Stimulated activated CD4-positive, alpha-beta T cell treated with anti-CD3 and anti-CD28 coated beads, Interleukin-4, amount 100 ng/mL, for 48 hours (primary cell): Measurements from ENCODE around the gene C1R.
"Not testable (repeated sequence)": the region's sequence is repeated elsewhere in the genome, so short reads cannot be mapped to it uniquely, and the experiment has no call there.

ENCODE experiments used
- DNase-seq, 2 donors: peaks; one replicate each; pipeline ENCODE4 v3.0.0-alpha.2; 2020; ENCODE audit warnings: low read depth in 2 of 2

C1R gene

DNA sequence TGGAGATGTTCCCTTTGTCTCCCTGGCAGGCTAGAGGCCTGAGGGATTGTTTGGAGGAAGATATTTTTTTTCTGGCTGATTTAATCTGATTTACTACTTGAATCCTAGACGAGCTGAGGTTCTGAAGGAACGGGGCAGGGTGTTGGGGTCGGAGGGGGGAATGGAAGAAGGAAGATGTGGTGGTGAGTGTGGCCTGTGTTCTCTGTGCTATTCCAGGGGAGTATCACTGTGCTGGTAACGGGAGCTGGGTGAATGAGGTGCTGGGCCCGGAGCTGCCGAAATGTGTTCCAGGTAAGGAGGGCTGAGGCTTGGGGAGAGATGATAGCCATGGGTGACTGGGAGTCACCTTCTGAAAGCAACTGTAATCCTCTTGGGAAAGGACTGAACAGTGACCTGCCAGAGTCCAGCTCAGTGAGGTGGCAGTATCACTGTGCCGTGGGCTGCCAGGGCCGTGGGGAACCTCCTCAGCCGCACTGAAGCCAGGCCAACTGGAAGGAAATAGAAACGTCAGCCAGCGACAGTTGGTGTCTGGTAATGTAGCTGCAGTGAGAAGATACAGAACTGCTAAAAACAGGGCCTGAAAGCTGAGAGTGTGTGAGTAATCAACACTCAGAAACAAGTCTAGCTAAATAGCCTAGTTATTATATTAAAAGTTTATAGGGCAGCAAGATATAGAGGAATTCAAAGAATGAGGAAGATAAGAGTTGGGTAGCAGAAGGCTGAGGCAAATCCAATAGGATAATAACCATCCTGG lies 23.8 kb downstream of the C1R start:
- DNase-seq = no peak

GRCh38 chr12:7067096-7067495 lies 25.1 kb downstream of the C1R start:
- no peak for DNase-seq

DNA sequence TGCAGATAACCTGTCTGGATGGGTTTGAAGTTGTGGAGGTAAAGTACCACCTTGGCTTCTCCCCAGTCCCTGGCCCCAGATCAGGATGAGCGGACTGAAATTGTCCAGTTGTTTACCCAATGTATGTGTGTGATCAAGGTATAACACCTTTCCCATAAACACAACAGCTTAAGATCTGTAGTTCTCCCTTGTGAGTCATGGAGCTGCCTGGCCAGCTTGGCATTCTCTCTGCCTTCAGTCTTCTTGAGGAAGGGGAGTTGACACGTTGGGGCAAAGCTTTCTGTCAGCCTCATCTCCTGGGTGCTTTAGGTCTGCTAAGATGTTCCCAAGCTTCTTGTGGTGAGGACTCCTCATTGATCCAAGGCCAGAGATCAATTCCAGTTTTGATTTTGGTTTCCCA lies 25.6 kb downstream of the C1R start:
- DNase-seq = no peak

GRCh38 chr12:7065073-7065623 lies 27.1 kb downstream of the C1R start:
- no peak for DNase-seq

GRCh38 chr12:7064516-7064915 lies 27.7 kb downstream of the C1R start:
- no peak for DNase-seq

GRCh38 chr12:7061596-7061995 lies 30.6 kb downstream of the C1R start:
- DNase-seq = no peak

DNA sequence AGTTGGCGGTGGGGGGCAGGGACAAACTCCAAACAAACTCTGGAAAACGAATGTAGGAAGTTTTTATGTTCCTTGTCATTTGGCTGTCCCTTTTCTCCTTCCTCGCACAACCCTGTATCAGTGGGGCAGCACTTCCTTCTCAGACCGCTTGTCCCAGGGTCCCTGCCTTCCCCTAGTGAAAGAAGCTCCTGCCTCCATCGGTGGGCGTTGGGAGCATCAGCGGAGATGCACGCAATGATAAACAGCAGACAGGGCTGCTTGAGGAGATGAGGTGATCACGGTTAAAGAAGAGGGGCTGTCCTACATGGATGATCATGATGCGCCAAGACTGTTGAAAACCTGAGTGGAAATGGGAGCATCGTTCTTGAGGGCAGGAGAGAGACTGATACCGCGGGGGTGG lies 31.1 kb downstream of the C1R start:
- DNase-seq = no peak

GRCh38 chr12:7060353-7060954 lies 31.8 kb downstream of the C1R start, which contains the start of gene C1S:
Gene C1S, plus strand, starts transcription at chr12:7060718. Its CDS starts 1,195 bp downstream, at chr12:7061913.
- no peak for DNase-seq

DNA sequence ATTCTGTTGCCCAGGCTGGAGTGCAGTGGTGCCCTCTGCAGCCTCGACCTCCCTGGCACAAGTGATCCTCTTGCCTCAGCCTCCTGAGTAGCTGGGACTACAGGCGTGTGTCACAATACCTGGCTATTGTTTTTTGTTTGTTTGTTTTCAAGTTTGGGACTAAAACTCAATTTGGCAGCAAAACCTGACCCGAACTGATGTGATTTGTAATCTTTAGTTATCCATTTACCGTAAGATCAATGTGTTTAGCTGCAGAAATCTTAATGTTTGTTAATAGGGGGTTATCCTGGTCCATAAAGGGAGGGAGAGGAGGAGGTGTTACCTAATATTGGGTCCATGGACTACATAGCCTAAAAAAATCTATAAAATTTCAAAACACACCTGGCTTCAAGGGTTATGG lies 32.5 kb downstream of the C1R start:
- DNase-seq = no peak

DNA sequence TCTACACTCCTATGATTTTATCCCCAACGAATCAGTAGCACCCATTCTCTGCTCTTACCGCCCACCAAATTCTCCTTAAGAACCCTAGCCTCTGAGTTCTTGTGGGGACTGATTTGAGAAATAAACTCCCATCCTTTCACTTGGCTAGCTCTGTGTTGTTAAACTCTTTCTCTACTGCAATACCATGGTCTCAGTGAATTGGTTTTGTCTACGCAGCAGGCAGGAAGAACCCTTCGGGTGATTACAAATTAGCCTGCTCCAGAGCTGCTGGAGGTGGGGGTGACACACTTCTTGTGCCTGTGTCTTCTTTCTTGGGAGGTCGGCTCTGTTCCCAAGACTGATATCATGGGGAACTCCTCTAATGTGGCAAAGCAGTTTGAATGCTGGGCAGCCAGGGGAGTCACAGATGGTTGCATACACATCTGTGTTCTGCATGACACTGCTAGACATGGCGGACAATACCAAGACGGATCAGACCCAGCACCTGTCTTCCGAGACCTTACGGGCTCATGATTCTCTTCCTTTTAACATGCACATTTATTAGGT lies 33.3 kb downstream of the C1R start:
- no peak for DNase-seq

GRCh38 chr12:7058163-7058845 lies 33.9 kb downstream of the C1R start:
- DNase-seq = no peak

DNA sequence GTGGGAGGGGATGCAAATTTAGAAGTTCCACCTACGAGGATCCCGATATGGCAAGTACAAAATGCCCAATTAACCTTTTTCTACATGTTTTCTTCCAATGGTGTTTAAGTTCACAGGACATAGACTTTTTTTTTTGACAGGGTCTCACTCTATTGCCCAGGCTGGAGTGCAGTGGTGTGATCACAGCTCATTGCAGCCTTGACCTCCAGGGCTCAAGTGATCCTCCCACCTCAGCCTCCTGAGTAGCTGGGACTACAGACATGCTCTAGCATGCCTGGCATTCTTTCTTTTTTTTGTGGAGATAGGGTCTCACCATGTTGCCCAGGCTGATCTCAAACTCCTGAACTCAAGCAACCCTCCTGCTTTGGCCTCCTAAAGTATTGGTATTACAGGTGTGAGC lies 36.5 kb downstream of the C1R start:
- DNase-seq = not testable (repeated sequence)

DNA sequence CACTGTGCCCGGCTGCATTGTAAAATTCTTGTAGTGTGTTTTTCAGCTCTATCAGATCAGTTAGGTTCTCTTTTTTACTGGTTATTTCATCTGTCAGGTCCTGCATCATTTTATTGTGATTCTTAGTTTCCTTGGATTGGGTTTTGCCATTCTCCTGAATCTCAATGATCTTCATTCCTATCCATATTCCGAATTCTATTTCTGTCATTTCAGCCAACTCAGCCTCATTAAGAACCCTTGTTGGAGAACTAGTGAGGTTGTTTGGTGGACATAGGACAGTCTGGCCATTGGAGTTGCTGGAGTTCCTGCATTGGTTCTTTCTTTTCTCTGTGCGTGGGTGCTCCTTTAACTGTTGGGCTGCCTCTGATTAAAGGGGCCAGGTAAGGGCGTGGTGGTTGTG lies 37.3 kb downstream of the C1R start:
- no peak for DNase-seq

DNA sequence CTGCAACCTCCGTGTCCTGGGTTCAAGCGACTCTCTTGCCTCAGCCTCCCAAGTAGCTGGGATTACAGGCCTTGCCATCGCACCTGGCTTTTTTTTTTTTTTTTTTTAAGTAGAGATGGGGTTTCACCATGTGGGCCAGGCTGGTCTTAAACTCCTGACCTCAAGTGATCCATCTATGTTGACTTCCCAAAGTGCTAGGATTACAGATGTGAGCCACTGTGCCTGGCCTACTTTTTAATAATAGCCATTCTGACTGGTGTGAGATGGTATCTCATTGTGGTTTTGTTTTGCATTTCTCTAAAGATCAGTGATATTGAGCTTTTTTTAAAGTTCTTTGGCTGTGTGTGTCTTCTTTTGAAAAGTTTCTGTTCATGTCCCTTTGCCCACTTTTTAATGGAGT lies 42.3 kb downstream of the C1R start:
- not testable (repeated sequence) for DNase-seq

DNA sequence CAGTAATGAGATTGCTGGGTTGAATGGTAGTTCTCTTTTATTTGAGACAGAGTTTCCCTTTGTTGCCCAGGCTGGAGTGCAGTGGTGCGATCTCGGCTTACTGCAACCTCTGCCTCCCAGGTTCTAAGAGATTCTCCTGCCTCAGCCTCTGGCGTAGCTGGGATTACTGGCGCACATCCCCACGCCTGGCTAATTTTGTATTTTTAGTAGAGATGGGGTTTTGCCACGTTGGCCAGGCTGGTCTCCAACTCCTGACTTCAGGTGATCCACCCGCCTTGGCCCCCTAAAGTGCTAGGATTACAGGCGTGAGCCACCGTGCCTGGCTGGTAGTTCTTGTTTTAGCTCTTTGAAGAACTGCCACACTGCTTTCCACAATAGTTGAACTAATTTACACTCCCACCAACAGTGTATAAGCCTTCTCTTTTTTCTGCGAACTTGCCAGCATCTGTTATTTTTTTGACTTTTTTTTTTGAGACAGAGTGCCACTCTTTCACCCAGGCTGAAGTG lies 42.7 kb downstream of the C1R start:
- not testable (repeated sequence) for DNase-seq

GRCh38 chr12:7047306-7047705 lies 44.9 kb downstream of the C1R start:
- DNase-seq = no peak

DNA sequence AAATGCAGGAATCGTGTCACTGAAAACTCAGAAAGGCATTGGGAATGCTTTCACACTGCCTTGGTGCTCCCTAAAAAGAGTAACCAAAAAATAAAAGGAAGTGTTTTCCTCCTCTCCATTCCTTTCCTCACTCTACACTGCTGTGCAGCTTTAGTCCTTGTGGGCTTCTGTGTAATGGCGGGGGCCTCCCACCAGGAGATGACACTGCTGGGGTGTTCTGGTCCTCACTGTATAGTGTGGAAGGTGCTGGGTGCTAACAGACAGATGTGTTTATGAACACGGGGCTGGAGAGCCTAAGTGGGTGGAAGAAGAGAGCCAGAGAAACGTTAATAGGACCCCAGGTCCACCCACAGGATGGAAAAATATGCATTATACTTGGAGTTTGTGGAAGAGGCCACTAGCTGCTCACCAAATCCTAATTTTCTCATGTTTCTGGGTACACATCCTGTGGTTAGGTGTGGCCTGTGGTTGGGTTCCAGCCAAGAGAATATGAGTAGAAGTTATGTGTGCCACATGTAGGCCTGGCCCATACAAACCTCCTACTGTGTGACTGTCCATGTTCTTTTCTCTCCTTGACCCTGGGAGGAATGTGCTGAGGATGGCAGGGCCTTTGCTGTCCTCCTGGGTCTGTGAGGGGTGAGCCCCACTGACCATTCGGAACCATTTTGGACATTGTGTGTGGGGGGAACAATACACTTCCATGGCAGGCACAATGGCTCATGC lies 45.7 kb downstream of the C1R start:
- DNase-seq = no peak

DNA sequence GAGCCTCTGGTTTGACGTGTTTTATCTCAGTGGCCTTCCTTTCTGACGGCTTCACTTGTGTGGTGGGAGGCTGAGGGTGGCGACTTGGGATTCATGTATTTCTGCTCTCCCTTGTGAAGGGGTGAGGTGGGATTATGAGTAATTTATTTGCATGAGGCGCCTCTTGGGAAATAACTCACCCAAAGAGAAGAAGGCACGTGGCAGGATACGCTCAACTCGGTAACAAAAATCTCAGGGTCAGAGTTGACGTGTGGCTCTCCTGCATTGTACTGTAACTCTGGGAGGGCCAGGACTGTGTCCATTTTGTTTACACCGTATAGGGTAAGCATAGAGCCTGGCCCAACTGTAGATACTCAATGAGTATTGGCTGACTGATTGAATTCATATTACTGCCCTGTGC lies 46.3 kb downstream of the C1R start:
- no peak for DNase-seq

- DNase-seq = no peak
These were observed 49.4 kb downstream of the C1R start for GRCh38 chr12:7042842-7043241.

DNA sequence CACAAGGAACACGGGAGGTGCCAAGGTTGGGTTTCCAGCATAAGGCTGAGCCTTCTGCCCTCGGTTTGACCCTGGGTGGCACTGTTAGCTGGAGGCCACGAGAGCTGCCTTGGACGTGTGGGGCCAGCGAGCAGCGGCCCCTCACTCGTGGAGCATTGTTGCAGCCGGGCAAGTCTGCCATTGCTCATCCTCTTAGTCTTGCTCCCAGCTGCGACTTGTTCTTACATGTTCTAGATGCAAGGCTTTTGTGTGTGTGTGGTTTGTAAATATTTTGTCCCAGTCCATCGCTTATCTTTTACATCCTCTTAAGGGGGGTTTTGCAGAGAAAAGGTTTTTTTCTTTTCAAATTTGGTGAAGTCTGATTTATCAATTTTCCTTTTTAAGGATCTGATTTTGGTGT lies 52.8 kb downstream of the C1R start:
- DNase-seq = no peak

GRCh38 chr12:7038591-7038990 lies 53.7 kb downstream of the C1R start:
- DNase-seq = no peak

GRCh38 chr12:7037411-7037810 lies 54.8 kb downstream of the C1R start:
- DNase-seq = not testable (repeated sequence)
